OCI-LY7 (cell line): ENCODE results near the gene C16orf78. TPM values are rescaled to one million over a fixed set of nuclear protein-coding genes. Genes with fewer than 3 reads are reported as not detected.

Experiments
- BruUV-seq: library from RNA; stranded (reverse); fragments of 400-500 nt; replicated peaks from 2 replicates; lab custom pipeline; 2021; lab: Mats Ljungman, UMichigan
- CTCF ChIA-PET: fragments of 300-600 bp; sonication (Branson Sonifier 250); formaldehyde crosslinking; loops from one replicate; lab custom pipeline; 2022; ENCODE audit warnings: antibody characterized with exemption; ENCODE audit not compliant: unreplicated experiment; lab: Charles Lee
- POLR2A ChIA-PET: fragments of 300-600 bp; sonication (Branson Sonifier 250); formaldehyde crosslinking; loops from one replicate; lab custom pipeline; 2022; ENCODE audit warnings: antibody characterized with exemption; lab: Charles Lee
- DNase-seq: peaks from one replicate; pipeline ENCODE4 v3.0.0-alpha.2; 2015; ENCODE audit warnings: low spot score
- H2AFZ ChIP-seq: fragments of 200-600 bp; sonication (generic), shearing (Covaris generic); 2 replicates; pipeline ENCODE4 v1.6.1; 2014; ENCODE audit warnings: mild to moderate bottlenecking, antibody characterized with exemption, low read length, moderate library complexity
- H3K27ac ChIP-seq: fragments of 200-600 bp; sonication (generic); 2 replicates; pipeline ENCODE4 v1.5.1; 2014; ENCODE audit warnings: mixed run types, low read depth, mild to moderate bottlenecking, moderate library complexity, low read length, inconsistent platforms; ENCODE audit not compliant: poor library complexity, severe bottlenecking
- H3K36me3 ChIP-seq: fragments of 200-600 bp; sonication (generic); 2 replicates; pipeline ENCODE4 v1.6.1; 2014; ENCODE audit warnings: mild to moderate bottlenecking, antibody characterized with exemption, low read length, moderate library complexity, mixed read lengths; ENCODE audit not compliant: insufficient read depth
- H3K4me1 ChIP-seq: fragments of 200-600 bp; sonication (generic); 2 replicates; pipeline ENCODE4 v1.5.1; 2014; ENCODE audit warnings: mild to moderate bottlenecking, low read length; ENCODE audit not compliant: insufficient read depth, poor library complexity, severe bottlenecking
- H3K4me2 ChIP-seq: fragments of 200-600 bp; sonication (generic); 2 replicates; pipeline ENCODE4 v1.6.1; 2014; ENCODE audit warnings: mild to moderate bottlenecking, low read length
- H3K4me3 ChIP-seq: fragments of 200-600 bp; sonication (generic); 2 replicates; pipeline ENCODE4 v1.5.1; 2014; ENCODE audit warnings: mild to moderate bottlenecking, low read depth, low read length; ENCODE audit not compliant: poor library complexity, severe bottlenecking
- H3K79me2 ChIP-seq: fragments of 200-600 bp; sonication (generic); 2 replicates; pipeline ENCODE4 v1.6.1; 2016; ENCODE audit warnings: low read depth, mild to moderate bottlenecking, low read length, moderate library complexity, mixed read lengths; ENCODE audit not compliant: insufficient read depth
- H3K9me2 ChIP-seq: fragments of 200-600 bp; sonication (generic); 2 replicates; pipeline ENCODE4 v1.6.1; 2016; ENCODE audit warnings: mild to moderate bottlenecking, low read length, mixed read lengths; ENCODE audit not compliant: insufficient read depth
- H3K9me3 ChIP-seq: fragments of 200-600 bp; sonication (generic); 2 replicates; pipeline ENCODE4 v1.6.1; 2014; ENCODE audit warnings: mild to moderate bottlenecking, mixed run types, low read length, mixed read lengths
- H4K20me1 ChIP-seq: fragments of 200-600 bp; sonication (generic); 2 replicates; pipeline ENCODE4 v1.6.1; 2014; ENCODE audit warnings: mild to moderate bottlenecking, antibody characterized with exemption, low read length, moderate library complexity, mixed read lengths; ENCODE audit not compliant: insufficient read depth
- EZH2phosphoT487 ChIP-seq: fragments of 200-600 bp; sonication (generic); IDR thresholded peaks from 2 replicates; pipeline ENCODE4 v1.6.1; 2018; ENCODE audit warnings: low read depth, borderline replicate concordance, mild to moderate bottlenecking, mixed run types, antibody characterized with exemption, low read length, moderate library complexity, mixed read lengths
- intact Hi-C: fragments of 100-400 bp; cut with micrococcal nuclease; formaldehyde crosslinking; loops from one replicate; pipeline ENCODE4 v1.10.0; 2022; ENCODE audit not compliant: unreplicated experiment
- total RNA-seq, 2 experiments: library from RNA; depleted of rRNA in 1 of 2; stranded (reverse); fragments of >200 nt in 1 of 2; shearing (Covaris generic) in 1 of 2; gene quantifications; 2 replicates each; pipeline ENCODE4 v1.2.3, GENCODE V29; 2014 to 2022

Gene C16orf78
- total RNA-seq, 2 experiments from 2014 or later, result not detected

- H3K4me2 ChIP-seq, result no peak overlapping the region
- ChIA-PET POLR2A (interaction anchor here (0.6 to 1.4 kb wide), 5 partner anchors 13 to 948 kb away, joined by 3 to 7 read pairs (median 4); no protein-coding TSS in a partner anchor), CTCF (no interaction called here)
- no peaks in the 10 kb centered on the region for H3K36me3 ChIP-seq
- no peak overlapping the region for H3K27ac ChIP-seq
- no peaks in the 10 kb centered on the region for H4K20me1 ChIP-seq
- no peaks in the 10 kb centered on the region for H3K9me3 ChIP-seq
- H3K79me2 ChIP-seq, result no peaks in the 10 kb centered on the region
- no peak for TF ChIP-seq EZH2phosphoT487
- DNase-seq, result no peak
- intact Hi-C loops, result loop anchor here (10.0 kb wide), 1 partner anchor 258 kb away; no protein-coding TSS in a partner anchor
- H3K4me1 ChIP-seq, result peaks cover 44% of the 10 kb centered on the region
- H3K9me2 ChIP-seq, result no peaks in the 10 kb centered on the region
- BruUV-seq, result no TSS peak
- H2AFZ ChIP-seq, result no peak overlapping the region
- H3K4me3 ChIP-seq, result no peak overlapping the region
Observed at GRCh38 chr16:49446805-49447204, 73.2 kb downstream of the C16orf78 start.

Other genes starting within 250 kb of the C16orf78 start
- 2.9 and 4.4 TPM in 2 replicates for gene CBLN1, start 92.0 kb upstream of the C16orf78 start, total RNA-seq (2014; rRNA removed; shearing (Covaris generic))
- gene CBLN1, start 92.0 kb upstream of the C16orf78 start, total RNA-seq (2022), result 0.96 and 1.4 TPM in 2 replicates